GM06990 (cell line): ENCODE measurements around the gene NAA25.

Experiments used
- DNase-seq: peaks from one replicate; pipeline ENCODE4 v3.0.0-alpha.2; 2011; ENCODE audit not compliant: insufficient read length; ENCODE audit errors: extremely low read depth
- H3K27me3 ChIP-seq: replicated peaks from 2 replicates; pipeline ENCODE4 v1.6.0; 2011; ENCODE audit warnings: low read length; ENCODE audit not compliant: control insufficient read depth, insufficient read depth
- H3K36me3 ChIP-seq: 2 replicates; pipeline ENCODE4 v1.5.1; 2011; ENCODE audit warnings: low read length; ENCODE audit not compliant: control insufficient read depth, insufficient read depth
- H3K4me3 ChIP-seq: replicated peaks from 2 replicates; pipeline ENCODE4 v1.5.1; 2011; ENCODE audit warnings: low read depth, mild to moderate bottlenecking, control low read depth, low read length
- TF ChIP-seq, protein P1 (sequence below): IDR thresholded peaks from 2 replicates; pipeline ENCODE4 v1.5.1; 2011; ENCODE audit warnings: low read length, control low read depth, mild to moderate bottlenecking, inconsistent platforms; ENCODE audit not compliant: insufficient read depth, poor library complexity, severe bottlenecking

Gene NAA25

DNA sequence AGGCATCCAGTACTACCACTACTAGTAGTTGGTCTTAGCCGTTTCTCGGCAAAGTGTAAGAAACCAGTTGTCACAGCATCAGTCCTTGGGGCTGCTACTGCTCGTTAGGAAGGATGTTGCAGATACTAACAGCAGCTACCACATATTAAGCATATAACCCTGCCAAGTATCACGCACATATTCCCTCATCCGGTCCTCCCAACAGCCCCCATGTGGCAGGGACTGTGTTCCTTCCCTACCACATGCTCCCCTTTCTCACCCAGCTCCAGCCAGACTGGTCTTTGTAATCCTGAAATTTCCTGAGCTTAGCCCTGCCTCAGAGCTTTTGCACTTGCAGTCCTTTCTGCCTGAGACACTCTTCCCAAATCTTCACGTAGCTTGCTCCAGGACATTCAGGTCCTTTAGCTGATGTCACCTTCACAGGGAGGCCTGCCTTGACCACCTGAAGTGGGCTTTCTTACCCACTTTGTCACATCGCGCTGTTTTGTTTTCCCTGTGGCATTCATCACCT lies 87.6 kb downstream of the NAA25 start:
- no peak for DNase-seq
- TF ChIP-seq, protein P1, sequence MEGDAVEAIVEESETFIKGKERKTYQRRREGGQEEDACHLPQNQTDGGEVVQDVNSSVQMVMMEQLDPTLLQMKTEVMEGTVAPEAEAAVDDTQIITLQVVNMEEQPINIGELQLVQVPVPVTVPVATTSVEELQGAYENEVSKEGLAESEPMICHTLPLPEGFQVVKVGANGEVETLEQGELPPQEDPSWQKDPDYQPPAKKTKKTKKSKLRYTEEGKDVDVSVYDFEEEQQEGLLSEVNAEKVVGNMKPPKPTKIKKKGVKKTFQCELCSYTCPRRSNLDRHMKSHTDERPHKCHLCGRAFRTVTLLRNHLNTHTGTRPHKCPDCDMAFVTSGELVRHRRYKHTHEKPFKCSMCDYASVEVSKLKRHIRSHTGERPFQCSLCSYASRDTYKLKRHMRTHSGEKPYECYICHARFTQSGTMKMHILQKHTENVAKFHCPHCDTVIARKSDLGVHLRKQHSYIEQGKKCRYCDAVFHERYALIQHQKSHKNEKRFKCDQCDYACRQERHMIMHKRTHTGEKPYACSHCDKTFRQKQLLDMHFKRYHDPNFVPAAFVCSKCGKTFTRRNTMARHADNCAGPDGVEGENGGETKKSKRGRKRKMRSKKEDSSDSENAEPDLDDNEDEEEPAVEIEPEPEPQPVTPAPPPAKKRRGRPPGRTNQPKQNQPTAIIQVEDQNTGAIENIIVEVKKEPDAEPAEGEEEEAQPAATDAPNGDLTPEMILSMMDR = no peak
- Histone ChIP-seq H3K36me3 (peaks cover 18% of the 10 kb centered on the region), H3K4me3 (no peak overlapping the region), H3K27me3 (no peaks in the 10 kb centered on the region)

DNA sequence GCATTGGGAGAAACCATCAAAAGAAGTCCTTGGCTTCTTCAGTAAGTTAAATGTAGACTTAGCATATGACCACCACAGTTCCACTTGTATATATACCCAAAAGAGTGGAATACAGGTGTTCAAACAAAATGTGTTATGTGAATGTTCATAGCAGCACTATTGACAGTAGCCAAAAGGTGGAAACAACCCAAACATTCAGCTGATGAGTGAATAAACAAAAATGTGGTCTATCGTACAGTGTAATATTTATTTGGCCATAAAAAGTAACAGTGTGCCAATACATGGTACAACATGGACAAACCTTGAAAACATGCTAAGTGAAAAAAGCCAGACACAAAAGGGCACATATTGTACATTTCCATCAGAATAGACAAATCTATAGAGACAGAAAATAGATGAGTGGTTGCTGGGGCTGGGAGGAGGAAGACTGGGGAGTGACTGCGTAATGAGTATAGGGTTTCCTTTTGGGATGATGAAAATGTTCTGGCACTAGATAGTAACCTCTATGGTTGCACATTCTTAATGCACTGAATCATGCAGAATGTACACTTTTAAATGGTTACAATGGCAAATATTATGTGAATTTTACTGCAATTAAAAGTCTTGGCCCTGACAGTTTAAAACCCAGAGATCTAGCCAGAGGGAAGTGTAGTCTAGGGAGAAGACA lies 89.9 kb downstream of the NAA25 start:
- H3K36me3 ChIP-seq = peaks cover 20% of the 10 kb centered on the region

GRCh38 chr12:112017041-112017440 lies 91.5 kb downstream of the NAA25 start:
- TF ChIP-seq, protein P1 = no peak
- peaks cover 19% of the 10 kb centered on the region for H3K36me3 ChIP-seq

More for the DNA sequence above, 89.9 kb downstream of the NAA25 start:
- Histone ChIP-seq H3K27me3 (no peaks in the 10 kb centered on the region), H3K4me3 (no peak overlapping the region)
- TF ChIP-seq, protein P1 = no peak
- DNase-seq = no peak

GRCh38 chr12:112015938-112016337 lies 92.6 kb downstream of the NAA25 start:
- Histone ChIP-seq H3K36me3 (peaks cover 12% of the 10 kb centered on the region), H3K27me3 (no peaks in the 10 kb centered on the region), H3K4me3 (no peak overlapping the region)
- DNase-seq = no peak
- TF ChIP-seq, protein P1 = no peak

More at GRCh38 chr12:112017041-112017440, 91.5 kb downstream of the NAA25 start:
- DNase-seq = no peak
- Histone ChIP-seq H3K4me3 (no peak overlapping the region), H3K27me3 (no peaks in the 10 kb centered on the region)

GRCh38 chr12:112013601-112014402 lies 94.8 kb downstream of the NAA25 start:
- Histone ChIP-seq H3K27me3 (no peaks in the 10 kb centered on the region), H3K4me3 (peak overlapping the region; percentile 82), H3K36me3 (peaks cover 7% of the 10 kb centered on the region)
- TF ChIP-seq, protein P1 = no peak
- peak; percentile 66 for DNase-seq
